Measurements from ENCODE around the gene GAP43.

Gene GAP43

GRCh38 chr3:115628075-115628412 lies 4.7 kb downstream of the GAP43 start:
- Histone ChIP-seq H3K27ac (ENCODE audit: low read depth, low read length) (no peak overlapping the region), H3K23ac (ENCODE audit: low read length) (no peak overlapping the region), H3K56ac (ENCODE audit: low read length) (no peak overlapping the region), H3K4me1 (ENCODE audit: control insufficient read depth, low read depth, low read length) (peaks cover 5% of the 10 kb centered on the region), H2BK5ac (ENCODE audit: low read length) (no peak overlapping the region), H4K5ac (ENCODE audit: low read length) (no peak overlapping the region), H3K79me2 (ENCODE audit: control insufficient read depth, insufficient read depth, low read length) (no peaks in the 10 kb centered on the region), H3K4me3 (ENCODE audit: low read length) (no peak overlapping the region), H3K9ac (ENCODE audit: low read length) (no peak overlapping the region), H3K4me2 (ENCODE audit: low read length) (no peak overlapping the region), H3K4ac (ENCODE audit: low read depth, low read length) (no peak overlapping the region), H2BK15ac (replicated peaks; ENCODE audit: low read depth) (no peak overlapping the region), H3K36me3 (ENCODE audit: control insufficient read depth, insufficient read depth, low read length) (no peaks in the 10 kb centered on the region), H3K18ac (ENCODE audit: low read length) (no peak overlapping the region), H3K27me3 (ENCODE audit: insufficient read depth, low read length, poor library complexity) (no peaks in the 10 kb centered on the region), H3K79me1 (ENCODE audit: low read length) (no peaks in the 10 kb centered on the region), H2AK5ac (ENCODE audit: low read length) (no peak overlapping the region), H2BK120ac (ENCODE audit: low read depth, low read length) (no peak overlapping the region), H4K8ac (ENCODE audit: low read depth, low read length) (no peak overlapping the region)
- no peak for DNase-seq
- no CpG with 5 or more reads among the region's 1 CpG for WGBS (ENCODE audit: extremely low coverage, insufficient coverage, low lambda C conversion rate)

DNA sequence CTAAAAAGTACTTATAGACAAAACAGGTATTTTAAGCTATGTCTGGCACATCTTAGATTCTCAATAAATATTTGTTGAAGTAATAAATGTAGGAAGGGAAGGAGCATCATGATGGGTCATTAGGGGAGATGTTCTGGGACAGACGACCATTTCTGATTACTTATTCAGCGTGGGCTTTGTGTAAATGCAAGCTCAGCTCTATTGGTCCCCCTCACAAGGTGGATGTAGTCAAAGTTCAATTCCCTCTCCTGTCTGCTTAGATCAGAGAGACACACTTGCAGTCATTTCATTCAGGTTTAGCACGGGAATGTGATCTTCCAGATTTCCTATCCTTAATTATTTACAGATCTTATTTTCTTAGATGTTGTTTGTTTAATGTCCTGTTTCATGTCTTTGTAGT lies 7.5 kb downstream of the GAP43 start:
- no CpG with 5 or more reads among the region's 3 CpGs for WGBS (ENCODE audit: extremely low coverage, insufficient coverage, low lambda C conversion rate)

GRCh38 chr3:115632026-115632425 lies 8.7 kb downstream of the GAP43 start:
- no peak overlapping the region for H3K23ac ChIP-seq (ENCODE audit: low read length)
- H3K4me1 ChIP-seq (ENCODE audit: control insufficient read depth, low read depth, low read length), result no peaks in the 10 kb centered on the region
- no peaks in the 10 kb centered on the region for H3K79me2 ChIP-seq (ENCODE audit: control insufficient read depth, insufficient read depth, low read length)
- H4K8ac ChIP-seq (ENCODE audit: low read depth, low read length), result no peak overlapping the region
- no peak overlapping the region for H3K4ac ChIP-seq (ENCODE audit: low read depth, low read length)
- no peak overlapping the region for H2BK15ac ChIP-seq (replicated peaks; ENCODE audit: low read depth)
- no peak overlapping the region for H2BK120ac ChIP-seq (ENCODE audit: low read depth, low read length)
- no peak overlapping the region for H3K4me3 ChIP-seq (ENCODE audit: low read length)
- no peak overlapping the region for H2BK5ac ChIP-seq (ENCODE audit: low read length)
- H3K4me2 ChIP-seq (ENCODE audit: low read length), result no peak overlapping the region
- no peak for DNase-seq
- no peaks in the 10 kb centered on the region for H3K79me1 ChIP-seq (ENCODE audit: low read length)
- H2AK5ac ChIP-seq (ENCODE audit: low read length), result no peak overlapping the region
- H3K18ac ChIP-seq (ENCODE audit: low read length), result no peak overlapping the region
- no peak overlapping the region for H3K9ac ChIP-seq (ENCODE audit: low read length)
- H3K27me3 ChIP-seq (ENCODE audit: insufficient read depth, low read length, poor library complexity), result no peaks in the 10 kb centered on the region
- no peak overlapping the region for H4K5ac ChIP-seq (ENCODE audit: low read length)
- H3K36me3 ChIP-seq (ENCODE audit: control insufficient read depth, insufficient read depth, low read length), result no peaks in the 10 kb centered on the region
- no peak overlapping the region for H3K27ac ChIP-seq (ENCODE audit: low read depth, low read length)
- no peak overlapping the region for H3K56ac ChIP-seq (ENCODE audit: low read length)

More for the DNA sequence above, 7.5 kb downstream of the GAP43 start:
- Histone ChIP-seq H3K4me3 (ENCODE audit: low read length) (no peak overlapping the region), H3K79me1 (ENCODE audit: low read length) (no peaks in the 10 kb centered on the region), H3K36me3 (ENCODE audit: control insufficient read depth, insufficient read depth, low read length) (no peaks in the 10 kb centered on the region), H3K56ac (ENCODE audit: low read length) (no peak overlapping the region), H2BK120ac (ENCODE audit: low read depth, low read length) (no peak overlapping the region), H3K27ac (ENCODE audit: low read depth, low read length) (no peak overlapping the region), H3K9ac (ENCODE audit: low read length) (no peak overlapping the region), H3K4ac (ENCODE audit: low read depth, low read length) (no peak overlapping the region), H3K79me2 (ENCODE audit: control insufficient read depth, insufficient read depth, low read length) (no peaks in the 10 kb centered on the region), H3K4me2 (ENCODE audit: low read length) (no peak overlapping the region), H4K8ac (ENCODE audit: low read depth, low read length) (no peak overlapping the region), H3K23ac (ENCODE audit: low read length) (no peak overlapping the region), H2BK15ac (replicated peaks; ENCODE audit: low read depth) (no peak overlapping the region), H3K4me1 (ENCODE audit: control insufficient read depth, low read depth, low read length) (peaks cover 5% of the 10 kb centered on the region), H2AK5ac (ENCODE audit: low read length) (no peak overlapping the region), H4K5ac (ENCODE audit: low read length) (no peak overlapping the region), H3K27me3 (ENCODE audit: insufficient read depth, low read length, poor library complexity) (no peaks in the 10 kb centered on the region), H3K18ac (ENCODE audit: low read length) (no peak overlapping the region), H2BK5ac (ENCODE audit: low read length) (no peak overlapping the region)
- DNase-seq, result no peak

GRCh38 chr3:115633467-115633866 lies 10.2 kb downstream of the GAP43 start:
- H3K56ac ChIP-seq (ENCODE audit: low read length), result no peak overlapping the region
- no peak overlapping the region for H3K18ac ChIP-seq (ENCODE audit: low read length)
- H3K79me2 ChIP-seq (ENCODE audit: control insufficient read depth, insufficient read depth, low read length), result no peaks in the 10 kb centered on the region
- H3K9ac ChIP-seq (ENCODE audit: low read length), result no peak overlapping the region
- H2BK15ac ChIP-seq (replicated peaks; ENCODE audit: low read depth), result no peak overlapping the region
- H2AK5ac ChIP-seq (ENCODE audit: low read length), result no peak overlapping the region
- no peak overlapping the region for H3K27ac ChIP-seq (ENCODE audit: low read depth, low read length)
- no peaks in the 10 kb centered on the region for H3K79me1 ChIP-seq (ENCODE audit: low read length)
- WGBS (ENCODE audit: extremely low coverage, insufficient coverage, low lambda C conversion rate), result no CpG with 5 or more reads among the region's 3 CpGs
- H3K27me3 ChIP-seq (ENCODE audit: insufficient read depth, low read length, poor library complexity), result no peaks in the 10 kb centered on the region
- H3K23ac ChIP-seq (ENCODE audit: low read length), result no peak overlapping the region
- no peak overlapping the region for H2BK120ac ChIP-seq (ENCODE audit: low read depth, low read length)
- H3K4me1 ChIP-seq (ENCODE audit: control insufficient read depth, low read depth, low read length), result no peaks in the 10 kb centered on the region
- no peak overlapping the region for H3K4me3 ChIP-seq (ENCODE audit: low read length)
- H3K4ac ChIP-seq (ENCODE audit: low read depth, low read length), result no peak overlapping the region
- no peaks in the 10 kb centered on the region for H3K36me3 ChIP-seq (ENCODE audit: control insufficient read depth, insufficient read depth, low read length)
- no peak for DNase-seq
- H4K8ac ChIP-seq (ENCODE audit: low read depth, low read length), result no peak overlapping the region
- no peak overlapping the region for H4K5ac ChIP-seq (ENCODE audit: low read length)
- no peak overlapping the region for H3K4me2 ChIP-seq (ENCODE audit: low read length)
- H2BK5ac ChIP-seq (ENCODE audit: low read length), result no peak overlapping the region

GRCh38 chr3:115634052-115634451 lies 10.7 kb downstream of the GAP43 start:
- Histone ChIP-seq H3K79me1 (ENCODE audit: low read length) (no peaks in the 10 kb centered on the region), H3K4me2 (ENCODE audit: low read length) (no peak overlapping the region), H2BK120ac (ENCODE audit: low read depth, low read length) (no peak overlapping the region), H2AK5ac (ENCODE audit: low read length) (no peak overlapping the region), H3K4me3 (ENCODE audit: low read length) (no peak overlapping the region), H3K4ac (ENCODE audit: low read depth, low read length) (no peak overlapping the region), H4K5ac (ENCODE audit: low read length) (no peak overlapping the region), H3K9ac (ENCODE audit: low read length) (no peak overlapping the region), H3K36me3 (ENCODE audit: control insufficient read depth, insufficient read depth, low read length) (no peaks in the 10 kb centered on the region), H3K27me3 (ENCODE audit: insufficient read depth, low read length, poor library complexity) (no peaks in the 10 kb centered on the region), H3K23ac (ENCODE audit: low read length) (no peak overlapping the region), H2BK15ac (replicated peaks; ENCODE audit: low read depth) (no peak overlapping the region), H2BK5ac (ENCODE audit: low read length) (no peak overlapping the region), H3K56ac (ENCODE audit: low read length) (no peak overlapping the region), H4K8ac (ENCODE audit: low read depth, low read length) (no peak overlapping the region), H3K4me1 (ENCODE audit: control insufficient read depth, low read depth, low read length) (no peaks in the 10 kb centered on the region), H3K79me2 (ENCODE audit: control insufficient read depth, insufficient read depth, low read length) (no peaks in the 10 kb centered on the region), H3K27ac (ENCODE audit: low read depth, low read length) (no peak overlapping the region), H3K18ac (ENCODE audit: low read length) (no peak overlapping the region)
- DNase-seq, result no peak
- no CpG with 5 or more reads among the region's 2 CpGs for WGBS (ENCODE audit: extremely low coverage, insufficient coverage, low lambda C conversion rate)

GRCh38 chr3:115635406-115635805 lies 12.1 kb downstream of the GAP43 start:
- Histone ChIP-seq H4K5ac (ENCODE audit: low read length) (no peak overlapping the region), H3K79me2 (ENCODE audit: control insufficient read depth, insufficient read depth, low read length) (no peaks in the 10 kb centered on the region), H3K4ac (ENCODE audit: low read depth, low read length) (no peak overlapping the region), H3K4me2 (ENCODE audit: low read length) (no peak overlapping the region), H3K27ac (ENCODE audit: low read depth, low read length) (no peak overlapping the region), H2BK120ac (ENCODE audit: low read depth, low read length) (no peak overlapping the region), H3K9ac (ENCODE audit: low read length) (no peak overlapping the region), H2AK5ac (ENCODE audit: low read length) (no peak overlapping the region), H2BK15ac (replicated peaks; ENCODE audit: low read depth) (no peak overlapping the region), H4K8ac (ENCODE audit: low read depth, low read length) (no peak overlapping the region), H3K4me3 (ENCODE audit: low read length) (no peak overlapping the region), H3K23ac (ENCODE audit: low read length) (no peak overlapping the region), H3K18ac (ENCODE audit: low read length) (no peak overlapping the region), H3K79me1 (ENCODE audit: low read length) (no peaks in the 10 kb centered on the region), H3K27me3 (ENCODE audit: insufficient read depth, low read length, poor library complexity) (peaks cover under 1% of the 10 kb centered on the region), H2BK5ac (ENCODE audit: low read length) (no peak overlapping the region), H3K4me1 (ENCODE audit: control insufficient read depth, low read depth, low read length) (no peaks in the 10 kb centered on the region), H3K56ac (ENCODE audit: low read length) (no peak overlapping the region), H3K36me3 (ENCODE audit: control insufficient read depth, insufficient read depth, low read length) (no peaks in the 10 kb centered on the region)
- no peak for DNase-seq
- WGBS (ENCODE audit: extremely low coverage, insufficient coverage, low lambda C conversion rate), result no CpG with 5 or more reads among the region's 1 CpG
